ENCODE results near the gene LPCAT1. TPM values are rescaled to one million over a fixed set of nuclear protein-coding genes. Genes with fewer than 3 reads are reported as not detected.

LPCAT1 gene
- total and polyA plus RNA-seq, 10 of the 15 experiments (the other 5 are each of a cell fraction or from before 2014, with no cell fraction given), result 2.3 to 109 (median 72.7) TPM

DNA sequence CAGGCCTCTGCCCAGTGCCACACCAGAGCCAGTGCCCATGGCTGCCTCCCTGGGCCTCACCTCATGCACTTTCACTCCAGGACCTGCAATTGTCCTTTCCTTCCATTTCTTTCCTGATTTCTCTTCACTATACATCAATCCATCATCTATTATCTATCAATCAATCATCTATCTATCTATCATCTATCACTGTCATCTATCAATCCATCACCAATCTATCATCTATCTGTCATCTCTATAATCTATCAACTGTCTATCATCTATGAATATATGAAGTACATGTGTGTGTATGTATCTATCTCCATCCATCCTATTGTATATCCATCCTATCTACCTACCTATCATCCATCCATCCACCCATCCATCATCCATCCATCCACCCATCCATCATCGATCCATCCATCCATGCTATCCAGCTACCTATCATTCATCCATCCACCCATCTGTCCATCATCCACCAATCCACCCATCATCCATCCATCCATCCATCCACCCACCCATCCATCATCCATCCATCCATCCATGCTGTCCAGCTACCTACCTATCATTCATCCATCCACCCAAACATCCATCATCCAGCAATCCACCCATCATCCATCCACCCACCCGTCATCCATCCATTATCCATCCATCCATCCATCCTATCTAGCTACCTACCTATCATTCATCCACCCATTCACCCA is 105.4 kb downstream of the LPCAT1 start:
- WGBS (ENCODE audit: insufficient coverage, insufficient replicate concordance, low lambda C conversion rate, missing lambda C conversion rate), result 79% methylated on average over 2 of the region's 2 CpGs
- no peak for FAIRE-seq
- H3K9ac ChIP-seq (ENCODE audit: control insufficient read depth, insufficient read depth, low read length), result no peak overlapping the region
- POLR2A ChIA-PET, result no interaction called here
- H3K4me3 ChIP-seq, result no peak overlapping the region
- ATAC-seq, result no peak
- H3K4me1 ChIP-seq (ENCODE audit: control insufficient read depth, insufficient read depth, low read length), result no peaks in the 10 kb centered on the region
- CTCF ChIA-PET, result no interaction called here
- no peaks in the 10 kb centered on the region for H3K79me2 ChIP-seq (ENCODE audit: control insufficient read depth, insufficient read depth, low read length)
- RAD21 ChIA-PET (ENCODE audit: unreplicated experiment), result no interaction called here
- TF ChIP-seq SP1 (IDR thresholded peaks at IDR 0.05; ENCODE audit: low read depth, low read length) (no peak), SIX5 (IDR thresholded peaks at IDR 0.05; ENCODE audit: low read depth, low read length, severe bottlenecking) (no peak), KLF5 (IDR thresholded peaks at IDR 0.05; ENCODE audit: partially characterized antibody) (no peak), MTA2 (IDR thresholded peaks at IDR 0.05; ENCODE audit: low read depth) (no peak), PML (IDR thresholded peaks at IDR 0.05; ENCODE audit: low read length) (no peak)
- no peaks in the 10 kb centered on the region for H3K36me3 ChIP-seq (ENCODE audit: control insufficient read depth in 2 of 2, insufficient read depth in 2 of 2, low read length in 1 of 2)
- H3K9me3 ChIP-seq (replicated peaks; ENCODE audit: control insufficient read depth, insufficient read depth, low read length), result no peaks in the 10 kb centered on the region
- no peak overlapping the region for H3K4me2 ChIP-seq (ENCODE audit: control insufficient read depth, insufficient read depth)
- SMC1A ChIA-PET (ENCODE audit: uncharacterized antibody, unreplicated experiment), result no interaction called here
- in situ Hi-C loops (cut with MboI), result no loop called here
- no peak overlapping the region for H2AFZ ChIP-seq (ENCODE audit: control insufficient read depth, low read depth, low read length)
- no peak overlapping the region for H3K27ac ChIP-seq (ENCODE audit: control insufficient read depth, insufficient read depth)
- no peak for DNase-seq (ENCODE audit: low read depth, low spot score)
- H3K27me3 ChIP-seq (replicated peaks in 1 of 2; ENCODE audit: control insufficient read depth in 2 of 2, insufficient read depth in 2 of 2, low read length in 1 of 2), result no peaks in the 10 kb centered on the region; a peak in 1 of 4 replicates
- no TSS peak for BruUV-seq (replicated peaks)
- no peaks in the 10 kb centered on the region for H4K20me1 ChIP-seq (ENCODE audit: control insufficient read depth, insufficient read depth)
- intact Hi-C loops (cut with micrococcal nuclease; ENCODE audit: unreplicated experiment), result no loop called here

DNA sequence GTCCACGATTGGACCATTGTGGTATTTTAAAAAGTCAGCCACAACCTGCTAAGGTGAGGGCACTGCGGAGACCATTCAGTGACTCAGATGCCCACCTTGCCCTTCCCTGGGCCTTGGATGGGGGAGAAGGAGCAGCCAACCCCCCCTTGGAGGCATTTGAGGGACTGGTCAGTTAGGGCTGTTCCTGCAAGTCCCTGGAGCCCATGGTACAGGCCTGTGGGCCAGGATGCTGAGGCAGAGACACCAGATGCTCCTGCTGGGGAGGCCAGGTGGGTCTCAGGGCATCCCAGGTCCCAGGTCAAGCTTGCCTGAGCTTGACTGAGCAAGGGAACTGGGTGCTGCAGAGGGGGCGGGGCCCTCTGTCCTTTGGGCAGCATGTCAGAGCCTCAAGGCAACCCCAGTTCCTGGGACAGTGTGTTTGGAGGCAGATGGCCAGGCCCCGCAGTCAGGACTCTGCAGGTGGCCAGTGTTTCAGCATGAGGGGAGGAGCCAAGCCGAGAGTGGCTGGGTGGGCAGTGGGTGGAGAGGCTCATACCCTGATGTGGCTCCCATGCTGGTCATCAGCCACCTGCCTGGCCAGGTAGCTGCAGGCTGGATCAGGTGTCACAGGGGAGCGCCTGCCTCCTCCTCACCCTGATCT is 106.1 kb downstream of the LPCAT1 start:
- no peak for ATAC-seq
- TF ChIP-seq, protein P1, sequence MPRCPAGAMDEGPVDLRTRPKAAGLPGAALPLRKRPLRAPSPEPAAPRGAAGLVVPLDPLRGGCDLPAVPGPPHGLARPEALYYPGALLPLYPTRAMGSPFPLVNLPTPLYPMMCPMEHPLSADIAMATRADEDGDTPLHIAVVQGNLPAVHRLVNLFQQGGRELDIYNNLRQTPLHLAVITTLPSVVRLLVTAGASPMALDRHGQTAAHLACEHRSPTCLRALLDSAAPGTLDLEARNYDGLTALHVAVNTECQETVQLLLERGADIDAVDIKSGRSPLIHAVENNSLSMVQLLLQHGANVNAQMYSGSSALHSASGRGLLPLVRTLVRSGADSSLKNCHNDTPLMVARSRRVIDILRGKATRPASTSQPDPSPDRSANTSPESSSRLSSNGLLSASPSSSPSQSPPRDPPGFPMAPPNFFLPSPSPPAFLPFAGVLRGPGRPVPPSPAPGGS (IDR thresholded peaks at IDR 0.05; ENCODE audit: borderline replicate concordance, insufficient read depth, low read depth, low read length, poor library complexity, severe bottlenecking), result no peak
- TF ChIP-seq, protein P2, sequence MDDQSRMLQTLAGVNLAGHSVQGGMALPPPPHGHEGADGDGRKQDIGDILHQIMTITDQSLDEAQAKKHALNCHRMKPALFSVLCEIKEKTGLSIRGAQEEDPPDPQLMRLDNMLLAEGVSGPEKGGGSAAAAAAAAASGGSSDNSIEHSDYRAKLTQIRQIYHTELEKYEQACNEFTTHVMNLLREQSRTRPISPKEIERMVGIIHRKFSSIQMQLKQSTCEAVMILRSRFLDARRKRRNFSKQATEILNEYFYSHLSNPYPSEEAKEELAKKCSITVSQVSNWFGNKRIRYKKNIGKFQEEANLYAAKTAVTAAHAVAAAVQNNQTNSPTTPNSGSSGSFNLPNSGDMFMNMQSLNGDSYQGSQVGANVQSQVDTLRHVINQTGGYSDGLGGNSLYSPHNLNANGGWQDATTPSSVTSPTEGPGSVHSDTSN (IDR thresholded peaks at IDR 0.05; ENCODE audit: insufficient replicate concordance, low read depth, low read length), result no peak
- TF ChIP-seq, protein P3, sequence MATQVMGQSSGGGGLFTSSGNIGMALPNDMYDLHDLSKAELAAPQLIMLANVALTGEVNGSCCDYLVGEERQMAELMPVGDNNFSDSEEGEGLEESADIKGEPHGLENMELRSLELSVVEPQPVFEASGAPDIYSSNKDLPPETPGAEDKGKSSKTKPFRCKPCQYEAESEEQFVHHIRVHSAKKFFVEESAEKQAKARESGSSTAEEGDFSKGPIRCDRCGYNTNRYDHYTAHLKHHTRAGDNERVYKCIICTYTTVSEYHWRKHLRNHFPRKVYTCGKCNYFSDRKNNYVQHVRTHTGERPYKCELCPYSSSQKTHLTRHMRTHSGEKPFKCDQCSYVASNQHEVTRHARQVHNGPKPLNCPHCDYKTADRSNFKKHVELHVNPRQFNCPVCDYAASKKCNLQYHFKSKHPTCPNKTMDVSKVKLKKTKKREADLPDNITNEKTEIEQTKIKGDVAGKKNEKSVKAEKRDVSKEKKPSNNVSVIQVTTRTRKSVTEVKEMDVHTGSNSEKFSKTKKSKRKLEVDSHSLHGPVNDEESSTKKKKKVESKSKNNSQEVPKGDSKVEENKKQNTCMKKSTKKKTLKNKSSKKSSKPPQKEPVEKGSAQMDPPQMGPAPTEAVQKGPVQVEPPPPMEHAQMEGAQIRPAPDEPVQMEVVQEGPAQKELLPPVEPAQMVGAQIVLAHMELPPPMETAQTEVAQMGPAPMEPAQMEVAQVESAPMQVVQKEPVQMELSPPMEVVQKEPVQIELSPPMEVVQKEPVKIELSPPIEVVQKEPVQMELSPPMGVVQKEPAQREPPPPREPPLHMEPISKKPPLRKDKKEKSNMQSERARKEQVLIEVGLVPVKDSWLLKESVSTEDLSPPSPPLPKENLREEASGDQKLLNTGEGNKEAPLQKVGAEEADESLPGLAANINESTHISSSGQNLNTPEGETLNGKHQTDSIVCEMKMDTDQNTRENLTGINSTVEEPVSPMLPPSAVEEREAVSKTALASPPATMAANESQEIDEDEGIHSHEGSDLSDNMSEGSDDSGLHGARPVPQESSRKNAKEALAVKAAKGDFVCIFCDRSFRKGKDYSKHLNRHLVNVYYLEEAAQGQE (IDR thresholded peaks at IDR 0.05; ENCODE audit: low read depth, low read length), result no peak
- TF ChIP-seq CBFB (IDR thresholded peaks at IDR 0.05; ENCODE audit: low read depth), result no peak

More for the DNA sequence above, 106.1 kb downstream of the LPCAT1 start:
- Histone ChIP-seq H3K4me2 (ENCODE audit: control insufficient read depth, insufficient read depth) (no peak overlapping the region), H3K9me3 (replicated peaks; ENCODE audit: control insufficient read depth, insufficient read depth, low read length) (no peaks in the 10 kb centered on the region), H3K27ac (ENCODE audit: control insufficient read depth, insufficient read depth) (no peak overlapping the region), H3K27me3 (replicated peaks in 1 of 2; ENCODE audit: control insufficient read depth in 2 of 2, insufficient read depth in 2 of 2, low read length in 1 of 2) (no peaks in the 10 kb centered on the region; a peak in 1 of 4 replicates), H2AFZ (ENCODE audit: control insufficient read depth, low read depth, low read length) (no peak overlapping the region), H3K79me2 (ENCODE audit: control insufficient read depth, insufficient read depth, low read length) (no peaks in the 10 kb centered on the region), H3K36me3 (ENCODE audit: control insufficient read depth in 2 of 2, insufficient read depth in 2 of 2, low read length in 1 of 2) (no peaks in the 10 kb centered on the region), H3K4me1 (ENCODE audit: control insufficient read depth, insufficient read depth, low read length) (no peaks in the 10 kb centered on the region), H3K9ac (ENCODE audit: control insufficient read depth, insufficient read depth, low read length) (no peak overlapping the region), H4K20me1 (ENCODE audit: control insufficient read depth, insufficient read depth) (no peaks in the 10 kb centered on the region), H3K4me3 (no peak overlapping the region)
- RAD21 ChIA-PET (ENCODE audit: unreplicated experiment), result no interaction called here
- SMC1A ChIA-PET (ENCODE audit: uncharacterized antibody, unreplicated experiment), result no interaction called here
- FAIRE-seq (no peak), DNase-seq (ENCODE audit: low read depth, low spot score) (no peak)
- no TSS peak for BruUV-seq (replicated peaks)
- POLR2A ChIA-PET, result no interaction called here
- in situ Hi-C loops (cut with MboI), result no loop called here
- intact Hi-C loops (cut with micrococcal nuclease; ENCODE audit: unreplicated experiment), result no loop called here
- WGBS (ENCODE audit: insufficient coverage, insufficient replicate concordance, low lambda C conversion rate, missing lambda C conversion rate), result 27% methylated on average over 6 of the region's 6 CpGs
- CTCF ChIA-PET, result no interaction called here
